ENCODE measurements around the gene PALMD.
A peak's percentile ranks its signal among the peaks of the same experiment; 100 is the strongest.

Gene PALMD

DNA sequence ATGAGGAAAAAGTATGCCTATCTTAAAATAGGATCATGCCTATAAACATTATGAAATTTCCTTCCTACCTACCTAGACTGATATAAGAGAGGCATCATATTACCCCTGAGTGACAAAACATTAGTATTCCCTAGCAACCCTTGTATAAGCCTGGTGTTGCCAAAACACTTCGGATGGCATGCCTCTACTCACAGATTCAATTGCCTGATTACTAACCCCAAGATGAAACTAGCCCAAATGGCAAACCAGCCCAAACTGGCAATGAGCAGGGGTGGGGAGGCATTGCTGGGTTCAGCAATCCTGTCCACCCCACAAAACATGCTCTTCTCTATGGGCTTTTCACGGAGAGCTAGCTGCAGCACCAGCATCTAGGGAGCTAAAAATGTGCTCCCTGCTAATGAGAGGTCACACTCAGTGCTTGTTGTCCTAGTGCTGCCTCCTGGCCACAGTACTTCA, 13.9 kb downstream of the PALMD start:
- DNase-seq (ENCODE audit: low spot score): no peak

- no peak for DNase-seq (ENCODE audit: low spot score)
These were observed 14.6 kb downstream of the PALMD start for GRCh38 chr1:99660496-99660895.

DNA sequence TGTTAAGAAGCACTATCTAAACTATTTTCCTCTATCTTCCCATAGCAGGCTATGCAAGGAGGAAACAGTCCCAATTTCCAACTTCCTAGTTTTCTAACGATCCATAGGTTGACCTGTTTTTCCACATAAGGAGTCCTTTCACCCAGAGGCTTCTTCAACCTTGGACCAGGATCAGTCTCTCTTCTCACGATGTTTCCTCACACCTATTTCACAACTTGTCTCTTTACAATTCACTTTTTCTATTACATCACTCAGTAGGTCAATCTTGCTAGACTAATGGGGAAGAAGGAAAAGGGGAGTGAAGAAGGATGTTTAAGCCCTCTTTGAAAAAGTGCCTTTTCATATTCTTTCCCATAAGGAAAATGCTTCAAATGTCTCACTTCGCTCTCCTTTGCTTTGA, 15.9 kb downstream of the PALMD start:
- no peak for DNase-seq (ENCODE audit: low spot score)

- no peak for DNase-seq (ENCODE audit: low spot score)
These were observed 16.7 kb downstream of the PALMD start for GRCh38 chr1:99662539-99663080.

GRCh38 chr1:99663501-99663900, 17.6 kb downstream of the PALMD start:
- DNase-seq (ENCODE audit: low spot score): no peak

DNA sequence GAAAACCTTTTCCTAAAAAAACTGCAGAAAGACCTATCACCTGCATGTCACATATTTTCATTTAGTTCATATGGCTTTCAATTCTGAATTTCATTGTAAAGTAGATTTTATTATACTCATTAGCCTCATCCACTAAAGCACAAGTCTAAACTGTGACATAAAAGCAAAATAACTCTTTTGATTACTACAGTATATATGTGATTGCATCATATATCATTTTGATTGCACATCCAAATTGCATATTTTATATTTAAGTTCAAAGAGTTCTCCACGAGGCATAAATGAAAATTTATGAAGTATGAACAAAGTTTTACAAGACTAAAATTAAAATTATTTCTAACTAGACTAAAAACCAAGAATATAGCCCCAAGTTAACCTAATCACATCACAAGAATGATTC, 19.3 kb downstream of the PALMD start:
- no peak for DNase-seq (ENCODE audit: low spot score)

DNA sequence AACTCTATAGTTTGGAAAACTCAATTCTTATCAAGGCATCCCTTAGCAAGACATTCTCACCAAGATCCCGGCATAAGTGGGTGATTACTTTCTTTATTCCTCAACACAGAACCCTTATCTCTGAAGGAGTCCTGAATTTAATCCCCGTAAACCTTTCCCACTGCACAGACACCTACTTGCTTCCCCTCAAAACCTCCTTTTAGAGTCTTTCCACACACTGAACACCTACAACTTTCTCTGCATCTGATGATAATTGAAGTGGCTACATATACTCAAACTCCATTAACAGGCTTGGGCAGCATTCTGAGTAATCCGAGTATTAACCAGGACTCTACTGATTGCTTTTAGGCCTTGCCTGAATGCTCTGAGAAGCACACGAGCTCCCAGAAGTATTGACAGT, 23.5 kb downstream of the PALMD start:
- no peak for DNase-seq (ENCODE audit: low spot score)

DNA sequence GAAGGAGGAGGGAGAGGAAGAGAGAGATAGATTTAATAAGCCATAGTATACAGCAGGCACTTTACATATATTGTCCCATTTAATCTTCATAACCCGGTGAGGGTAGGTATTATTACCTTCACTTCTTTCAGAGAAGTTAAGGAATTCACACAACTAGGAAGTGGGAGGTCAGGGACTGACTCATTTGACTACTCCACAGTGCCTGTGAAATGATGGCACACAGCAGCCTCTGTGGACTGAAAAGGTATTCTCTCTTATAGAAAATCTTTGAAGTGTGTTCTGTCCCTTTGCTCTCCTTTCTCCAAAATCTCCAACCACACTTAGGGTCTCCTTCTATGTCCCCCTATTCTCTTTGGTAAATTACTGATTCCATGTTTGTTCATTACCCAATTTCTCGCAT, 23.9 kb downstream of the PALMD start:
- DNase-seq (ENCODE audit: low spot score): no peak

GRCh38 chr1:99670583-99670982, 24.7 kb downstream of the PALMD start:
- DNase-seq (ENCODE audit: low spot score): no peak

DNA sequence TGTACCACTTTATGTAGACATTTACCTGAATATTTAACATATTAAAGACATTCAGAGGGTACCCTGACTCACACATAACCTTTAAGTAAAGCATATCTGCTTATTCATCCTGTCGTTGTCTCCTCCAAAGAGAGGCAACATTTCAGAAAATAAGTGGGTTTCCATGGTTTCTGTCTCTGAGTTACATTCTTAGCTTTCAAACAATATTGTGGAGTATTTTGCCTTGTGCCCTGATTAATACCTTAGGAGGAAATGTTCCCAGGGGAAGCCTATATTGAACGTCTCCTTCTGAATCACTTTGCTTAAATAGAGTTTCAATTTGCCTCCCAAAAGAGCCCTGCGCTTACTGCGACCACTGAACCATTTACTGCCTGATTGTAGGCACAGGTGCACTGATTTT, 26.1 kb downstream of the PALMD start:
- DNase-seq (ENCODE audit: low spot score): no peak

DNA sequence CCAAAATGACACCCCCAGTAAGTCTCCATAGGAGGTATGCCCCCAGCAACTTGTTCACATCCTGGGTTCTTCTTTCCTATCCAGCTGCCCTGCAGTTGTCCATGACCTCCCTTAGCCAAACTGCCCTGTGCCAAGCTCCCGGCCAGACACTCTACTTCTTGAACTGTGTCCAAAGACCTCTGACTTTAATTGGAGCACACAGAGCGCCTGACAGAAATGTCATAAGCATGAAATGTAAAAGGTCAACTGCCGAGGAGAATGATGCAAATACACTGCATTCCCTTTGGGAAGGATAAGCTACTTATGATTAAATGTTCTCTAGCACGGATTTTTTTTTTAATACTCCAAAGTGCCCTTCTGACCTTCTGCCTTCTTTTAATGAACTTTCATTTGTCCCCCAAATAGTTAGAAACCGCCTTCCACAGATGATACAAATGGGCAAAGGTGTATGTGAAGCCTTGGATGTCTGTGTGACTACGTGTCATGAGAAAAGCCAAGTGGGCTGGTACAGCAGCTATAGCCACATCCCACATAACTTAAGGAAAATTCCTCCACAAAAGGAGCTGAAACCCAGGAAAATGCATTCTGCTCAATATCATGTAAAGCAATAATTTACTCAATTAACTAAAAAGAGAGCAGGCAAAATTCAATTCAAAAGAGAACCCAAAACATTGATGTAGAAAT, 26.8 kb downstream of the PALMD start:
- no peak for DNase-seq (ENCODE audit: low spot score)

DNA sequence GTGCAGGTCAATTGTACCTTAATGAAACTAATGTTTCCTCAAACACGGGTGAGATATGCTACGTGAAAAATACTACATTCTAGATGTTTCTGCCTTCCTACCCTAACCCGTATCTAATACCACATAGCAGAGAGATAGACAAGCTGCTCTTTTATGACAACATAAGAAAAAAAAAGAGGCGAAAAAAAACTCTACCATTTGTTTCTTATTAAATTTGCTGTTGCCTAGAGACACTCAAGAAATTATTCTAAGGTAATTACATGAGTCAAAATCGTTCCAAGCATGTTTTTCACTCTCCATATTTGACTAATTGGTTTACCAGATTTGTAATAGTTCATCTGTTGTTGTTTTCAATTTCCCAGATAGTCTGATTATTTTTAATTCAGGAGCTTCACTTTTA, 27.4 kb downstream of the PALMD start:
- DNase-seq (ENCODE audit: low spot score): no peak

DNA sequence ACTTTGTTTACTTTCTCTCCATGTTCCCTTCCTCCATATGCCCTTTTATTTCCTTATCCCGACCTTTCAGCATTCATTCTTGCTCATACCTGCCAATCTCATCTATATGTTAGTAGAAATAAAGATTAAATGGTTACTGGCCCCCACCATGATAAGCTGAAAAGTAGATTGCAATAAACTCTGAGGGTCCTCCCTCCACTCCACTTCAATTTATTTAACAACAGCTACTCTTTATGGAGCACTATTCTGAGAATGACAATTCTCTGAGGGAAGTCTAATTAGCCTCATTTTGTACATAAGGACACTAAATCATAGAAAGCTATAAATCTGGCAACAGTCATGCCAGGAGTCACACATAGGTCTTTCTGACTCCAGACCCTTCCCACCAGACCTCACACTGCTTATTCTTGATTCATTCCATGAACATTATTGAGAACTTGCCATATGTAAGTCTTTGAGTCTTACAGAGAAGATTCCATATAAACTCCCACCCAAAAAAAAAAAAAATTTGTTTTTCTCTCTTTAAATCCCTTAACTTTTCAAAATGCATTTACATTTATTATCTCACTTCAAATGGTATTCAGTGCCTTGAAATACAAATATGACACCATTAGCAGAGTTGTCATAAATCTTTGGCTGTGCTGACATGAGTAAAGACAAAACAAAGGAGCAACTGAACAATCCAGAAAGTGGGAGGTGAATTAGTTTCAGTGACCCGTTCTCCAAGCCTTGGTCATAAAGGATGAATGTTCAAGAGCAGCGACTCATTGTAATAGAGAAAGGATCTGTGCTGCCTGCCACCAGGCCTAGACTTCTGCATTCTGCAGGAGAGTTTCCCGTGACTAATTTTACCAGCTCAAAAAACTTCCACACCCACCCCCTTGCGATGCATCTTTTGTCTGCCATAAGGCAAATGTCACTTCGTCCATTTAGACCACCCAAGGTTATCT, 28.5 kb downstream of the PALMD start:
- no peak for DNase-seq (ENCODE audit: low spot score)

DNA sequence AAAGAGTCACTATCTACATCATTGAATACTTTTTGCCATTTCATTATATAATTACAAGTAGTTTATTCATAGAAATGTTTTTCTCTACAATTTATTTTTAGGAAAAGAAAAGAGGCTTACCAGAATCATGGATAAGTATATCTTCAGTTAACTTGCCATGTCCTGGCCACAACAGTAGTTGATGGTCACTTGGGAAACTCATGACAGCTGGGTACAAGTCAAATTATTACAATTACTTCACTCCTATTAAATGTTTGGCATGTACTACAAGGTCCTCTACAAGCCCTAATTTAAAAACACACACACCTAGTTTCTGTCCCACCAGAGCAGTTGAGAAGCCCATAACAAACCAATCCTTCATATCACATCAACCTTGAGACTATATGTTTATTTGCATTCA, 29.4 kb downstream of the PALMD start:
- no peak for DNase-seq (ENCODE audit: low spot score)

GRCh38 chr1:99675994-99676393, 30.1 kb downstream of the PALMD start:
- no peak for DNase-seq (ENCODE audit: low spot score)

DNA sequence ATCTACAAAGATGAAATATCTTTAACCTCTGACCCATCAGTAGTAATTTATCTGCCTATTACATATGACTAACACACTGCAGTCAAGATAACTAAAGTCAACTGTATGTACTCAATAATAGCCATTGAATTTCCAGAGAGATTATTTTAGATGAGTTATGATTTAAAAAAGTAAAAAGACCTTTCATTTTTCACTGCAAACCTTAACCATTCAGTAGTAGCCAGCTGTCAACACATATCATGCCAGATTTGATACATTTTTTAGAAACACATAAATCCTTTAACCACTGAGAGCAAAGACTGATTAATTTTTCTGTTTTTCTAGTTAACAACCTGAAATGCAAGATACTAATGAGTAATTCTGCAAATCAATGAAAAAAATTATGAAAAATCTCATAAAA, 31.0 kb downstream of the PALMD start:
- no peak for DNase-seq (ENCODE audit: low spot score)

DNA sequence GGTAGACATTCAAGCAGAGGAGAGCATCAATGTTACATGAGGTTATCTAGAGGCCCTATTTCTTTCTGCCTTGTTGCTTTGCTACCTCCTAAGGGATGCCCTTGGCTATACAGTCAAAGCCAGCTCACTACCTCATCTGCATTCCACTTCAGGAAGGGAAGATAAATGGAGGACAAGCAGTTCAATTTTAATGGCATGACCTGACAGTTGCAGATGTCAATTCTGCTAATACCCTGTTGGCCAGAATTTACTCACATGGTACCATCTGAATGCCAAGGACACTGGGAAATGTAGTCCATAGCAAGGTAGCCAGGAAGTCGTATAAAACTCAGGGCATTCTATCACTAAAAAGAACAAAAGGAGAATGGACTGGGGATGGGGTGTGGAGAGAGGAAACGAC, 31.5 kb downstream of the PALMD start:
- no peak for DNase-seq (ENCODE audit: low spot score)

DNA sequence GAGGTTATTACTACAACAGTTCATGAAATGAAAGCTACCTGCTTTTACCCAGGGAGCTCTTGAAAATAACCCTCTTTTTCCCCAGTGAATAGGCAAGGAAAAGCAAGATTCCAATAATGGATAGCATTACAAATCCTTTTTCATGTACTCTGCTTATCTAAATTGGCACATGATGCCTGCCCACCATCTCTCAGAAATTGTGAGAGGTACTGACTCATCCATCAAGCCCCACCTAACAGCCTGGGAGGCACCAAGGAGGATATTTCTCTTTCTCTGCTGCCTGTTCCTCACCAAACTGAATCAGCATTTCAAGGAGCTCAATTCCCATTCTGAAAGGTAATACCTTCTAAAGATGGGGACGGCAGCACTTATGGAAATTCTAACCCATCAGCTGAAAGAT, 34.4 kb downstream of the PALMD start:
- DNase-seq (ENCODE audit: low spot score): peak; percentile 75

GRCh38 chr1:99681583-99681982, 35.7 kb downstream of the PALMD start:
- no peak for DNase-seq (ENCODE audit: low spot score)

DNA sequence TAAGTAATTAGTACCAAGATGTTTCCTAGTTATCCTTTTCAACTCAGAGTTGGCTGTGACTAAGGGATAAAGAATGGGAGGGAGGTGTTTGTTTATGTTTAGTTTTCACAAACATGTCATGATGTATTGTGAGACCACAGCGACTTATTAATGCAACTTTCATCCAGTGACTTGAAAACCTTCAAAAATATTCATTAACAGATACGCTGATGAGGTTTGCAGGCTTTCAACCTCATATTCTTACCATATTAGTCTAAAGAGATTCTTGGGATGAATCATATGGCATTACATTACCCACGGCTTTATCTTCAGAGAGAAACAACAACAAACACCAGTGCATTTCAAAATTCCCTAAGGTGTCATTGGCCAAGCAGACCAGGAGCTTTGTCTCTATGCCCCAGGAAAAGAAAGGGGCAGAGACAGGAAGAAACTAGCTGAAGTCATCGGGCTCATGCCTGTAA, 36.4 kb downstream of the PALMD start:
- no peak for DNase-seq (ENCODE audit: low spot score)

DNA sequence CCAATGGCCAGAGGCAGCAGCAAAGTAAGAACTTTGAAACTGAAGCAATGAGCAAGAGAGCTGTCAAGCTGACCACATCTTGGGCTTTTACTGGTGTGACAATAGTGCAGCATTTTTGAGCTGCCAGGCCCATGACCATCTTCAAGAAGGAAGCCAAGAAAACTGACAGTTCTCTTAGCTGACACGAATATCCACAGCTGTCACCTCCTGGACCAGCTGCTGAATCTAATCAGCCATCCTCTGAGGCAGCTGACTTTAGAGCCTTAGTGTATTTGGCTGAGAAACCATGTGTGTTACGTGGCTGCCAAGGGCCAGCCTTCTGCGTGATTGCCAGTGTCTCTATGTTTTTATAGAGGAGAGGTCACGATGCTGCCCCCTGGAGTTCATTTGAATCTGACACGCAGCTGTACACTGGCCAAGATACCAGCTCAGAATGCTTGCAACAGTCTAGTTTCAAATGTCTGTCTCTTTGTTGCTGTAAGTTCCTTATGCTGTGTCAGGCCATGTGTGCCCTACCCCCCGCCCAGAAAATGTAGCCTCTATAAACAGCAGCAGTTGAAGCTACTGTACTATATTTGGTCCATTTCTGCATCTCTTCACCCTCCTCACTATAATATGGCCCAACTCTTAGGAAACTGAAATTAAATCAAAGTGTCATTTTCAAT, 39.7 kb downstream of the PALMD start:
- peak; percentile 42 for DNase-seq (ENCODE audit: low spot score)

DNA sequence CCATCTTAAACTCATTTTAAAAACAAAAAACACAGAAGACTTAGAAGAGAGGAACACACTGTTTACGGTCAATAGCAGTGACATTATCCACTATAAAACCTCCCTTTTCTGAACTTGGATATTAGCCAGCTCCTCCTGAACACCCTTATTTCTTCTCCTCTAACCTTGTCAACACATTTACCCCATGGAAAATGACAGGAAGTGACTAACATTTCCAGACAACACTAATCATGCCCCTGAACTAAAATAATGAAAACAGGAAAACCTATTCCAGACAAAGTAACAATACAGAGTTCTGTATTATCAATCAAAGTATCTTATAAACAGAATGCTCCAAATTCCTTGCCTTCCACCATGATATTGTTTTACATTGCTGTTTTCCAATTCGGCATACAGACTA, 45.3 kb downstream of the PALMD start:
- no peak for DNase-seq (ENCODE audit: low spot score)

Measured in putamen (tissue), 1 donor.